HEK293T (cell line): ENCODE measurements around the gene OOSP4A.

Experiments used
- CTCF ChIA-PET: fragments of 350-600 bp; formaldehyde crosslinking; extraction: SDS; loops from one replicate; lab custom pipeline; 2021; ENCODE audit warnings: antibody characterized with exemption, inconsistent platforms; lab: Yijun Ruan, JAX
- POLR2A ChIA-PET: fragments of 350-600 bp; formaldehyde crosslinking; extraction: SDS; loops from one replicate; lab custom pipeline; 2020; ENCODE audit warnings: antibody characterized with exemption, inconsistent platforms; lab: Yijun Ruan, JAX
- DNase-seq: peaks from one replicate; pipeline ENCODE4 v3.0.0; 2012; ENCODE audit warnings: mixed read lengths; ENCODE audit errors: extremely low spot score
- ARNT ChIP-seq: fragments of 450-650 bp; IDR thresholded peaks from 2 replicates; pipeline ENCODE4 v1.6.1; 2017; ENCODE audit warnings: mild to moderate bottlenecking
- BHLHE40 ChIP-seq: fragments of 450-650 bp; IDR thresholded peaks from 2 replicates; pipeline ENCODE4 v1.6.1; 2016; ENCODE audit warnings: mild to moderate bottlenecking, moderate library complexity, borderline replicate concordance
- CTBP1 ChIP-seq: fragments of 450-650 bp; IDR thresholded peaks from 2 replicates; pipeline ENCODE4 v1.6.1; 2016; ENCODE audit warnings: borderline replicate concordance
- ELF4 ChIP-seq: fragments of 450-650 bp; IDR thresholded peaks from 2 replicates; pipeline ENCODE4 v1.6.1; 2017; ENCODE audit warnings: antibody characterized with exemption
- FOXA1 ChIP-seq: fragments of 450-650 bp; IDR thresholded peaks from 2 replicates; pipeline ENCODE4 v1.6.1; 2016; ENCODE audit warnings: mild to moderate bottlenecking
- FOXK2 ChIP-seq: fragments of 450-650 bp; IDR thresholded peaks from 2 replicates; pipeline ENCODE4 v1.6.1; 2016; ENCODE audit warnings: mild to moderate bottlenecking
- FOXM1 ChIP-seq: fragments of 450-650 bp; IDR thresholded peaks from 2 replicates; pipeline ENCODE4 v1.6.1; 2017; ENCODE audit warnings: mild to moderate bottlenecking, borderline replicate concordance
- HDGF ChIP-seq: fragments of 450-650 bp; IDR thresholded peaks from 2 replicates; pipeline ENCODE4 v1.6.1; 2017; ENCODE audit warnings: antibody characterized with exemption, borderline replicate concordance
- L3MBTL2 ChIP-seq: fragments of 450-650 bp; conservative IDR thresholded peaks from 2 replicates; pipeline ENCODE4 v1.6.1; 2016; ENCODE audit warnings: mild to moderate bottlenecking
- LEF1 ChIP-seq: fragments of 450-650 bp; IDR thresholded peaks from 2 replicates; pipeline ENCODE4 v1.6.1; 2017; ENCODE audit warnings: mild to moderate bottlenecking, borderline replicate concordance
- NFRKB ChIP-seq: fragments of 450-650 bp; IDR thresholded peaks from 2 replicates; pipeline ENCODE4 v1.6.1; 2016; ENCODE audit warnings: mild to moderate bottlenecking, moderate library complexity
- SP1 ChIP-seq: fragments of 450-650 bp; IDR thresholded peaks from 2 replicates; pipeline ENCODE4 v1.6.1; 2017
- SUZ12 ChIP-seq: fragments of 450-650 bp; IDR thresholded peaks from 2 replicates; pipeline ENCODE4 v1.6.1; 2016; ENCODE audit warnings: mild to moderate bottlenecking
- TARDBP ChIP-seq: fragments of 450-650 bp; IDR thresholded peaks from 2 replicates; pipeline ENCODE4 v1.6.1; 2016
- ZNF384 ChIP-seq: fragments of 450-650 bp; IDR thresholded peaks from 2 replicates; pipeline ENCODE4 v1.6.1; 2016
- TF ChIP-seq, protein P1 (sequence below): fragments of 450-650 bp; IDR thresholded peaks from 2 replicates; pipeline ENCODE4 v1.6.1; 2016

The OOSP4A gene

DNA sequence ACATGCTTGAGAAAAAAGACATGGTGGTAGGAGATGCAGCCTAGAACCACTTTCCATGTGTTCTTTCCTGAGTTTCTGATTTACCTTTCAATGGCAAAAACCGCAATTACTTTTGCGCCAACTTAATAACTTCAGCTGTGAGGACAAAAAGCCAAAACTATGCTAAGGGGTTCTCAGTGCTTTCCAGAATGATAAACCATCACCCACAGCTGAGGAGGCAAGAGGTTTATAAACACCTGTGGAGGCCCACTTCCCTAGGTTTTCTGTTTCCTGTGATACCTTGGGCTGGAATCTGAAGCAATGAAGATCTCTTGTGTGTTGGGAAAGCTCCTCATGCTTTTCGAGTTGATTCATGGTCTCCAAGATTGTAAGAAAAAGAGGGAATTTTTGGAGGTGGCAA is at the start of gene OOSP4A:
OOSP4A (plus strand) TSS at position 301 of the 400 bp plus-strand sequence; CDS start at position 301, 0 bp downstream.
- no peak for DNase-seq
- ChIA-PET POLR2A (no interaction called here), CTCF (no interaction called here)
- TF ChIP-seq CTBP1 (no peak), FOXA1 (no peak), TARDBP (no peak), FOXK2 (no peak), FOXM1 (no peak), NFRKB (no peak), SP1 (no peak), ARNT (no peak), HDGF (no peak), LEF1 (no peak)
- TF ChIP-seq, protein P1, sequence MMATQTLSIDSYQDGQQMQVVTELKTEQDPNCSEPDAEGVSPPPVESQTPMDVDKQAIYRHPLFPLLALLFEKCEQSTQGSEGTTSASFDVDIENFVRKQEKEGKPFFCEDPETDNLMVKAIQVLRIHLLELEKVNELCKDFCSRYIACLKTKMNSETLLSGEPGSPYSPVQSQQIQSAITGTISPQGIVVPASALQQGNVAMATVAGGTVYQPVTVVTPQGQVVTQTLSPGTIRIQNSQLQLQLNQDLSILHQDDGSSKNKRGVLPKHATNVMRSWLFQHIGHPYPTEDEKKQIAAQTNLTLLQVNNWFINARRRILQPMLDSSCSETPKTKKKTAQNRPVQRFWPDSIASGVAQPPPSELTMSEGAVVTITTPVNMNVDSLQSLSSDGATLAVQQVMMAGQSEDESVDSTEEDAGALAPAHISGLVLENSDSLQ, result no peak

DNA sequence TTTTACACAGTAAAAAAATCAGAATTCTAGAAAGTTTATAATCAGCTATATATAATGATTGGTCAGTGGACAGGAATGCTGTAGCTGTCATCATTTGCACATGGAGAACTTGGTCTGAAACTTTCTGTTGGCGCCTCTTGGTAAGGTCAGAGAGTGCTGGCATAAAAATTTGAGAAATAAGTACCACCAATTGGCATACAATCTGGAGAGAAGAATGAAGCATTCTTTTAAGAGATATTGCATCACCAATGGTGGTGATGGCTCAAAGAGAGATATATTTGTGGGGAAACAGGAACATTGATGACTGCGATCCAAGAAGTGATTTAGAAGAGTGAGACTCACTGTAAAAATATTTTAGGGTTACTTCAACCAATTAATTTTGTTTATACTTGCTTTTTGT is 45.4 kb upstream of the OOSP4A start:
- ChIA-PET CTCF (interaction anchor here (0.6 to 2.0 kb wide), 7 partner anchors 9 to 369 kb away, joined by 3 to 8 read pairs (median 3); no protein-coding TSS in a partner anchor), POLR2A (no interaction called here)
- DNase-seq, result no peak
- TF ChIP-seq FOXA1, result no peak
- no peak for TF ChIP-seq FOXK2
- no peak for TF ChIP-seq LEF1
- no peak for TF ChIP-seq SP1
- no peak for TF ChIP-seq HDGF
- TF ChIP-seq FOXM1, result no peak

DNA sequence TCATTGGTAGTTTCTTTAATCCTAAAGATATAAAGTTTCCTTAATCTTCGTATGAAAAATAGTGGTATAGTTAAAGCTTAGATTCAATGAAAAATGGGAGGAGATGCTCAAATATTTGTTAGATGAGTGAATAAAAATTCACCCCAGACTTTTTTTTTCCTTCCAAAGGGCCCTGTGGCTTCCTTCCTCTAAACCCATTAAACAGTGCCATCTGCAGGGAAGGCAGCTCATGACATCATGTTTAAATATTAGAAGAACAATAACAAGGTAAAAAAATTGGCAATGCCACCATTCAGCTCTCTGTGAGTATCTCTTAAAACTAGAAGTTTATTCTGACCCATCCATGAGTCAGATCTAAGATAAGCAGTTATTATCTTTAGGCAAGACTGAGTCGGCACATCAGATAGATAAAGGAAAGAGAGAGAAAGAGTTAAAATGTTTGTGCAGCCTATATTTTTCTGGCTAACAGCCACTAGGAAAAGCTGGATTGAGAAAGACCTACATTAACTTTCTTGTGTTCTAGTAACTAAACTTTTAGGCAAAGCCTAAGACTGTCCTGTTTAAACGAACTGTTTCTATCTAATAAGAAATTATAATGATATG is 44.7 kb upstream of the OOSP4A start:
- peak; percentile 15 for DNase-seq
- CTCF ChIA-PET, result interaction anchor here (0.6 to 2.0 kb wide), 7 partner anchors 9 to 370 kb away, joined by 3 to 8 read pairs (median 3); no protein-coding TSS in a partner anchor
- POLR2A ChIA-PET, result no interaction called here
- no peak for TF ChIP-seq SUZ12
- no peak for TF ChIP-seq HDGF
- TF ChIP-seq FOXA1, result no peak
- 0 out of 2 replicates have a peak, but pooled peaks have one; percentile 41 for TF ChIP-seq ZNF384

DNA sequence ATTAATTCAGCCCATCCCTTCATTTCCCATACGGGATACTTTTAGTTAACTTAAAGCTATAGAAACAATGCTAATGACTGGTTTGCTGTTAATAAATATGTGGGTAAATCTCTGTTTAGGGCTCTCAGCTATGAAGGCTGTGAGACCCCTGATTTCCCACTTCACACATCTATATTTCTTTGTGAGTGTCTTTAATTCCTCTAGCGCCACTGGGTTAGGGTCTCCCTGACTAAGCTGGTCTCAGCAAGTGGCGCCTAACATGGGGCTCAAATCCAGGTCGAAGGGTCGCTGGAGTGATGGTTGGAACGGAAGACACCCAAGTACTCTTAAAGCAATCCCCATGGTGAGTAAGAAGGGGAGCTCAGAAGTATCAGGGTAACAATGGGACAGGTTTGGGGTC is 40.0 kb upstream of the OOSP4A start:
- no peak for DNase-seq
- no peak for TF ChIP-seq ARNT
- TF ChIP-seq TARDBP, result no peak
- no peak for TF ChIP-seq ELF4
- TF ChIP-seq, protein P1, result no peak
- no peak for TF ChIP-seq HDGF
- TF ChIP-seq FOXA1, result no peak
- no peak for TF ChIP-seq SP1
- no peak for TF ChIP-seq LEF1
- ChIA-PET POLR2A (no interaction called here), CTCF (no interaction called here)

DNA sequence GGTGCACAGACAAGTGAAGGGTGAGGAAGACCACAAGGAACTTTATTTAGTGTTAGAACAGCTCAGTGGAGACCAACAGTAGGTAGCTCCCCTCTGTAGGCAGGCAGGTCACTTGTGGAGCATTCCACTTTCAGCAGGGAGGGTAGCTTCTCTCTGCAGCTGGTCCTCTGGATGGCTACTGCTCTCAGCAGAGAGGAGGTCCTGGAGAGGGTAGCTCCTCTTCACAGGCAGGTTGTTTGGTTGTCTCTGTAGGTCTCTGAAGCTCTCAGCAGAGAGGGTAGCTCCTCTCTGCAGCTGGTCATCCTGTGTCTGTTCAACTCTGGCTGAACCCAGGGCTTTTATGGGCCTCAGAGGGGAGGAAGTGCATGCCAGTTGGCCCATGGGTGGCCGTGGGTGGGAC is 32.1 kb upstream of the OOSP4A start:
- no peak for DNase-seq
- ChIA-PET POLR2A (no interaction called here), CTCF (interaction anchor here (1.9 kb wide), 1 partner anchor 12 kb away, joined by 8 read pairs; no protein-coding TSS in a partner anchor)
- TF ChIP-seq LEF1 (no peak), FOXA1 (no peak), ARNT (no peak), SUZ12 (no peak), HDGF (no peak), FOXK2 (no peak), ZNF384 (no peak), SP1 (no peak), FOXM1 (no peak), CTBP1 (no peak), L3MBTL2 (no peak), BHLHE40 (no peak), ELF4 (no peak), TARDBP (no peak), NFRKB (no peak)
- TF ChIP-seq, protein P1, result no peak

DNA sequence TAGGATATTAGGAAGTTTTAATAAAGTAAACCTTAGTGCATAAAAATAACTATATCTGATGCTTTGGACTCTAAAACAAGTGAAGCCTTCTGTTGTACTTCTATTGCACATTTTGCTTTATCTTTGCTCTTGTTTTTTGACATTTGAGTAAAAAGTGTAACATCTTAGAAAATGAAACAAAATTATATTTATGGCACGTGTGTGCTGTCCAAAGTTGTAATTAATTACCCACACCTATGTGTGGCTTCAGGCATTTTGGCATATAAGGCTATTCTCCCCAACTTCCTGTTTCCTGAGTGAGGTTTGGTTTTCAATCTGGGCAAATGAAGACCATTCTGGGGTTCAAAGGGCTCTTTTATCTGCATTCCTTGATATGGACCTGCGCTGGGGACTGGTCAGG is 25.7 kb upstream of the OOSP4A start, which contains the start of gene OOSP1:
OOSP1 (plus strand) TSS at position 301 of the 400 bp plus-strand sequence; CDS start at position 324, 23 bp downstream.
- no peak for DNase-seq
- CTCF ChIA-PET, result no interaction called here
- TF ChIP-seq HDGF (no peak), ELF4 (no peak)
- POLR2A ChIA-PET, result no interaction called here

DNA sequence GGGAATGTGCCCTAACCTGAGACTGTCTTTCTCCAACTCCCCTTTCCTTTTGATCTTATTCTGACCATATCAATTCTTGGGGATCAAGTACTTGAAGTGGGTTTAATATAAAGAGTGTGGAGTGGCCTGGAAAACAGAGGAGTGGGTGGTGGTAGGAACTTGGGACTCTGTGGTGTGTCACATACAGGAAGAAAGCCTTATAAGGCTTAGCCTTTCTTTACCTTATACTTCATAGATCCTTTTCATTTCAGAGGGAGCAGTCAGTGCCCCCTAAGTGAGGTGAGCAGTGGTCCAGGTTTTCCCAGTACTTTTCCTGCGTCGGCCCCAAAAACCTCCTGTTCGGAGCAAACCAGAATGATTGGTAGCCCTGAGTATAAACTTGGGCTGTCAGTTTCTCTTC is 25.1 kb upstream of the OOSP4A start:
- TF ChIP-seq FOXM1 (no peak), ARNT (no peak), SP1 (no peak), FOXA1 (no peak), SUZ12 (no peak), LEF1 (no peak), FOXK2 (no peak), TARDBP (no peak), ZNF384 (no peak)
- CTCF ChIA-PET, result no interaction called here
- POLR2A ChIA-PET, result no interaction called here
- DNase-seq, result no peak
